ENCODE measurements around the gene LHFPL3.

Gene LHFPL3

DNA sequence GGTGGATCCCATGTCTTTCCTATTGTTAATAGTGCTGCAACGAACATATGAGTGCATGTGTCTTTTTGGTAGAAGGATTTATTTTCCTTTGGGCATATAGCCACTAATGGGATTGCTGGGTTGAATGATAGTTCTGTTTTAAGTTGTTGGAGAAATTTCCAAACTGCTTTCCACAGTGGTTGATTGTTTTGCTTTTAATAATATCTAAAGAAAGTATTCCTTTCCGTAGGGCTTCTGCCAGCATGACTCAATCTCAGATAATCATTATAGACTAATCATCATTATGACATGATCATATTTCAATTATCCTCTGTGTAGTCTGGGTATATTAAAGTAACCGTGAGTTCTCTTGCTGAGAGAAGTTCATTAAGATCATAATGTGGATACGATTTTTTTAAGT, 575.4 kb downstream of the LHFPL3 start:
- no peaks in the 10 kb centered on the region for H3K9me3 ChIP-seq
- no peak for TF ChIP-seq CTCF (IDR thresholded peaks at IDR 0.05; ENCODE audit: low read depth, low read length)

DNA sequence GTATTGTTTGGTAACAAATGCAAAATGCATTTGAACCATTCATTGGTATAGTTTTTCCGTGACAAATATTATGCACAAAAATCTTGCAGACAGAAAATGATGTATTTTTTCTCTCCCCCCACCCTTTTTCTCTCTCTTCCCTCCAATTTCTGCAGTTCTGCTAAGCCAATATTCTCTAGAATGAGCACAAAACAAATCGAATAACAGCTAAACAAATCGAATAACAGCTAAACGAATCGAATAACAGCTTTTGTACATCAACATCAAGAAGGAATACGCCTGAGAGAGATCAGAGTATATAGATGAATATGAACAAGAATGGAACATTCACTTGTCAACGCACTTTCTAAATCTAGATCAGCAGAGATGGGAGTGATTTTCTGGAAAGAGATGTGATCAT, 577.6 kb downstream of the LHFPL3 start:
- no peaks in the 10 kb centered on the region for H3K4me1 ChIP-seq
- peaks cover 27% of the 10 kb centered on the region for H3K27me3 ChIP-seq
- no peak for TF ChIP-seq CTCF (IDR thresholded peaks at IDR 0.05; ENCODE audit: low read depth, low read length)
- no peak overlapping the region for H3K4me3 ChIP-seq (ENCODE audit: low read depth, low read length)
- H3K36me3 ChIP-seq: no peaks in the 10 kb centered on the region
- DNase-seq: no peak
- H3K9me3 ChIP-seq: no peaks in the 10 kb centered on the region

More for the DNA sequence above, 575.4 kb downstream of the LHFPL3 start:
- Histone ChIP-seq H3K27me3 (peaks cover 25% of the 10 kb centered on the region), H3K4me3 (ENCODE audit: low read depth, low read length) (no peak overlapping the region), H3K36me3 (no peaks in the 10 kb centered on the region), H3K4me1 (no peaks in the 10 kb centered on the region)
- DNase-seq: no peak

GRCh38 chr7:104906556-104906955, 578.2 kb downstream of the LHFPL3 start:
- no peak overlapping the region for H3K4me3 ChIP-seq (ENCODE audit: low read depth, low read length)
- no peaks in the 10 kb centered on the region for H3K36me3 ChIP-seq
- peaks cover 27% of the 10 kb centered on the region for H3K27me3 ChIP-seq
- no peaks in the 10 kb centered on the region for H3K9me3 ChIP-seq
- no peaks in the 10 kb centered on the region for H3K4me1 ChIP-seq
- no peak for TF ChIP-seq CTCF (IDR thresholded peaks at IDR 0.05; ENCODE audit: low read depth, low read length)
- DNase-seq: no peak

DNA sequence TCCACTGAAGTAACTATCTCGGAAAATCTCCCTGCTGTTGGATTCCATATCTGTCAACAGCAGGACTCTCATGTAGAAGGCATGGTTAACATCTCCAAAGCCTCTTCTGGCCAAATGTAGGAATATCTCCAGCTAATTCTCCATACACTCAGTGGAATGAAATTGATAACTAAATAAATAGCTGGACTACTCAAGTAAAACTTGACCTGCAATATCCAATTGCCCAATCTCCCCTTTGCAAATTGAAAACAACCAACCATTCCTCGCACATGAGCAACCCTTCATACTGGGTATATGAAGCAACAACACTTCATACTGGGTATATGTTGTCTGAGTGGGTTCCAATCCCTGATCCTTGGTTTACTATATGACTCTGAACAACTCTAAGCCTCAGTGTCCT, 580.2 kb downstream of the LHFPL3 start:
- no peak for TF ChIP-seq CTCF (IDR thresholded peaks at IDR 0.05; ENCODE audit: low read depth, low read length)
- Histone ChIP-seq H3K36me3 (no peaks in the 10 kb centered on the region), H3K9me3 (no peaks in the 10 kb centered on the region), H3K4me1 (no peaks in the 10 kb centered on the region), H3K4me3 (ENCODE audit: low read depth, low read length) (no peak overlapping the region), H3K27me3 (peaks cover 27% of the 10 kb centered on the region)
- no peak for DNase-seq

DNA sequence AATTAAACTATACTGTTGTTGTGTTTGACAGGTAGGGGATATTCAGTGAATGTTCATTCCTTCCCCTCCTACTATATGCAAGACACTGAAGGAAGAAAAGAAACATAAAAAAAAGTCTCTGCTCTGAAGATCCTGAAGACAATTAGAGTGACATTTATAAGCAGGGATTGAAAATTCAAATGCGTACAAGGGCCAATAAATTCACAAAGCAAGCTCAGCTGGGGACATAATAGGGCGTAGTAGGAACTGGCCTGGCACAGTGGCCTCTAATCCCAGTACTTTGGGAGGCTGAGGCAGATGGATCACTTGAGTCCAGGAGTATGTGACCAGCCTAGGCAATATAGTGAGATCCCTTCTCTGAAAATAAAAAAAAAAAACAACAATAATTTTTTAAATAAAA, 580.7 kb downstream of the LHFPL3 start:
- Histone ChIP-seq H3K4me3 (ENCODE audit: low read depth, low read length) (no peak overlapping the region), H3K36me3 (no peaks in the 10 kb centered on the region)

DNA sequence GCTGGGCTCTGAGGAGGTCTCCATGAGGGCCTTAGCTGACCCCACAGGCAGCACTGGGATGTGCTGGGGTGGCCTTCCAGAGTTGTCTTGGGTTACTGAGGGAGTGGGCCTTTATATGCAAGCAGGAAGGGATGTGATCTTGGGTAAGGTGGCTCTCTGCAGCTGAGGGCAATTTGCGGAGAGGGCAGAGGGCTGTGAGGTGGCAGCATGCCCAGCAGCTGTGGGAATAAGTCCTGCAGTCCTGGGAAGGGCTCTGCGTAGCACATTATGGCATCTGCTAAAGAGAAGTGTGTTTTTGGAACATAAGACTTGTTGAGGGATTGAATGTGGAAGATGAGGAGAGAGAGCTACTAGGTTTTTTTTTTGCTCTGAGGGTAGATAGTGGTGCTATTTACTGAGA, 586.0 kb downstream of the LHFPL3 start:
- no peaks in the 10 kb centered on the region for H3K9me3 ChIP-seq
- no peaks in the 10 kb centered on the region for H3K27me3 ChIP-seq
- H3K4me3 ChIP-seq (ENCODE audit: low read depth, low read length): no peak overlapping the region
- no peaks in the 10 kb centered on the region for H3K36me3 ChIP-seq
- H3K4me1 ChIP-seq: no peaks in the 10 kb centered on the region
- DNase-seq: no peak
- TF ChIP-seq CTCF (IDR thresholded peaks at IDR 0.05; ENCODE audit: low read depth, low read length): no peak

More for the DNA sequence above, 580.7 kb downstream of the LHFPL3 start:
- Histone ChIP-seq H3K9me3 (no peaks in the 10 kb centered on the region), H3K27me3 (peaks cover 27% of the 10 kb centered on the region), H3K4me1 (no peaks in the 10 kb centered on the region)
- DNase-seq: no peak
- no peak for TF ChIP-seq CTCF (IDR thresholded peaks at IDR 0.05; ENCODE audit: low read depth, low read length)

Measured in BE2C (cell line).